Small intestine (tissue), 7 donors: ENCODE measurements around the gene PRR29. TPM values are rescaled to one million over a fixed set of nuclear protein-coding genes. Genes with fewer than 3 reads are reported as not detected.

ENCODE experiments used
- DNase-seq, 2 donors: peaks; one replicate each; pipeline versions ENCODE4 v3.0.0 to v3.0.0-alpha.2; 2013
- FAIRE-seq: peaks from 2 replicates; lab custom pipeline; 2012; peaks lifted over from hg19 to GRCh38; lab: Jason Lieb, UNC
- H3K27ac ChIP-seq, 3 donors: one replicate each; pipeline ENCODE4 v1.5.1; 2013; ENCODE audit warnings: low read length in 2 of 3, mild to moderate bottlenecking in 2 of 3, control low read depth in 1 of 3, inconsistent platforms in 1 of 3, low read depth in 1 of 3, moderate library complexity in 1 of 3
- H3K27me3 ChIP-seq, 3 donors: one replicate each; pipeline ENCODE4 v1.6.1; 2013; ENCODE audit warnings: low read length in 3 of 3, inconsistent platforms in 1 of 3; ENCODE audit not compliant: control insufficient read depth in 3 of 3, insufficient read depth in 3 of 3
- H3K36me3 ChIP-seq, 3 donors: one replicate each; pipeline ENCODE4 v1.6.1; 2013; ENCODE audit warnings: low read length in 3 of 3, inconsistent platforms in 1 of 3, low read depth in 1 of 3, mild to moderate bottlenecking in 1 of 3, moderate library complexity in 1 of 3; ENCODE audit not compliant: control insufficient read depth in 3 of 3, insufficient read depth in 2 of 3
- H3K4me1 ChIP-seq, 3 donors: one replicate each; pipeline ENCODE4 v1.6.1; 2013; ENCODE audit warnings: low read length in 2 of 3, inconsistent platforms in 1 of 3, low read depth in 1 of 3, mild to moderate bottlenecking in 1 of 3, moderate library complexity in 1 of 3; ENCODE audit not compliant: control insufficient read depth in 3 of 3, insufficient read depth in 2 of 3
- H3K4me3 ChIP-seq, 3 donors: one replicate each; pipeline ENCODE4 v1.5.1; 2013; ENCODE audit warnings: low read length in 3 of 3, control low read depth in 1 of 3, inconsistent platforms in 1 of 3, low read depth in 1 of 3, mild to moderate bottlenecking in 1 of 3, moderate library complexity in 1 of 3
- H3K9me3 ChIP-seq, 2 donors: one replicate each; pipeline ENCODE4 v1.6.1; 2013; ENCODE audit warnings: low read depth in 1 of 2, low read length in 1 of 2; ENCODE audit not compliant: control insufficient read depth in 2 of 2, insufficient read depth in 1 of 2
- WGBS, 3 donors: extraction: QIAGEN DNeasy Blood & Tissue Kit; methylation state at CpG; one replicate each; pipeline ENCODE4 v1.1.7; 2013; 5-methylcytosine and 5-hydroxymethylcytosine counted together
- polyA plus RNA-seq, 4 donors: library from polyadenylated mRNA; stranded (reverse) in 3 of 4; unstranded in 1 of 4; fragments of 200-250 nt in 3 of 4; fragments of 120-200 nt in 1 of 4; gene quantifications; one replicate each; pipeline versions ENCODE4 v1.2.1 to v1.2.3, GENCODE V29; 2013
- donor health status: healthy with polysubstance abuse.
- donor health status: control.
- donor health status: control.
- donor health status: Bipolar disorder and iron deficiency.
- donor health status: healthy.

Gene PRR29
- polyA plus RNA-seq, 4 donors: 0.16 to 1.1 TPM; not detected in 2

DNA sequence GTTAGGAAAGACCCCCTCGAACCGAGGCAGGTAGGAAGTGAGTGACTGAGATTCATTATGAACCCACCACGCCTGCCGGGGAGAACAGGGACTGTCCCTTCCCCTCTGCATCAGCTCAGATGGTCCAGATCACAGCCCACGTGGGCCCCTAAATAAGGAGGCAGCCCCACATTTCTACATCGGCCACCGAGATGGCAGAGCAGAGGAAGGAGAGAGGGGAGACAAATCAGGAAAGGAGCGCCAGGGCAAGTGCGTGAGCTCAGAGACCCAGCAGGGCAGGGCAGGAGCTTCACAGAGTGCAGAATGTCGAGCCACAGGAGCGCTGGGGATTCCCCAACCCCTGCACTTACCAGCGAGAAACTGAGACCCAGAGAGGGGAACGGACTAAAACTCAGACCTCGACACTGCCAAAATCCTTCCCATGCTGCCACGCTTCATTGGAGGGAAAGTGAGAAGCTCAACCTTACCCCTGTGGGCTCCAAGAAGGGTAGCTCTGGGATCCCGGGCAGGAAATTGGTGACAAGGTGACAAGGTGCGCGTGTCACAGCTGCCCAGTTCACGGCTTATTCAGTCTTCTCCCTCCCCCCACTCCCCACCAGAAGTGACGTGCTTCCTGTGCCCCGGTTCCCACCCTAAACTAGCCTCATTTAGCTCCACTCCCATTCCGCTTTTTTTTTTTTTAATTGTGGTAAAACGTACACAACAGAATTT lies 22.1 kb downstream of the PRR29 start, which contains the start of gene ICAM2:
ICAM2 (minus strand) TSS at position 578 of the 711 bp plus-strand sequence. CDS start 13,942 bp downstream, outside the sequence.
- WGBS, 3 donors: 18 to 19% (median 18%) methylated on average over 23 of the region's 23 CpGs
- no peak for FAIRE-seq
- Histone ChIP-seq H3K27me3 (no peaks in the 10 kb centered on the region), H3K27ac (peak within 1 kb of the TSS; percentile 39 to 92 (median 62)), H3K9me3 (no peaks in the 10 kb centered on the region), H3K4me1 (peaks cover 0 to 8% (median 3%) of the 10 kb centered on the region in 3 donors), H3K4me3 (peak within 1 kb of the TSS; percentile 6 to 39 (median 38)), H3K36me3 (no peaks in the 10 kb centered on the region)
- DNase-seq: peak; percentile 65 to 78

DNA sequence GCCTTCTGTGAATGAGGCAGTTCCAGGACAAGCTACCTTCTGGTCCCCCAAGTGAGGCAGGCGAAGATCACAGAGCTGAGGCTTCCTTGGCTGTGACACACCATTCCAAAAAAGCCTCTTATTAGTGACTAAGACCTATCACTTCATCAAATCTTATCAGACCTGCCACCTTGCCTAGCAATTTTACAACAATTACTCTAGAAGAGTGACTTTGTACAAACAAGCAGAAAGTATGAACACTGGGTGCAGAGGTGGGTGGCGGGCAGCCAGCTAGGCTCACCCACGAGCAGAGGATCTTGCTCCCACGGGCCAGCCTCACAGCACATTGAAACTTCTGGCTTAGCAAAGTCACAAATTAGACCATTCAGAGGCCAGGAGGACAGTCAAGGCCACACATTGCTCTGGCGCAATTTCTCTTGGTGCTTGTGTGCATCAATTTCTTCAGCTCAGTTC lies 24.5 kb downstream of the PRR29 start:
- no peak for FAIRE-seq
- 70 to 86% (median 84%) methylated on average over 5 of the region's 5 CpGs for WGBS, 3 donors

DNA sequence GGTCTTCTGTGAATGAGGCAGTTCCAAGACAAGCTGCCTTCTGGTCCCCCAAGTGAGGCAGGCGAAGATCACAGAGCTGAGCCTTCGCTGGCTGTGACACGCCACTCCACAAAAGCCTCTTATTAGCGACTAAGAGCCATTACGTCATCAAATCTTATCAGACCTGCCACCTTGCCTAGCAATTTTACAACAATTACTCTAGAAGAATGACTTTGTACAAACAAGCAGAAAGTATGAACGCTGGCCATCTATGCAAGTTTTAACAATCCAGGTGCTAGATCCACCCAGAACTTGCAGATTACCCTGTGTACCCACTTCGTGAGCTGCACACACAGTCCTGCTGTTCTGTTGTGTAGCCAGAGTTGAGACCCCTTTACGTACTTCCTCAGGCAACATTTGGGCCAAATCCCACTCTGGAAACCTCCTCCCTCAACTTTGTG lies 26.1 kb downstream of the PRR29 start:
- Histone ChIP-seq H3K4me3 (no peak overlapping the region), H3K4me1 (peaks cover 0 to 11% (median 5%) of the 10 kb centered on the region in 3 donors), H3K36me3 (no peaks in the 10 kb centered on the region), H3K27me3 (no peaks in the 10 kb centered on the region), H3K27ac (peak overlapping the region in 2 of 3 donors; percentile 51 to 56), H3K9me3 (no peaks in the 10 kb centered on the region)
- 19 to 58% (median 42%) methylated on average over 8 of the region's 8 CpGs for WGBS, 3 donors
- DNase-seq (peak; percentile 30 to 68), FAIRE-seq (no peak)

More for the DNA sequence above, 24.5 kb downstream of the PRR29 start:
- peaks cover 0 to 11% (median 5%) of the 10 kb centered on the region in 3 donors for H3K4me1 ChIP-seq
- H3K27ac ChIP-seq: peak overlapping the region in 1 of 3 donors; percentile 34
- no peak for DNase-seq
- no peak overlapping the region for H3K4me3 ChIP-seq
- H3K36me3 ChIP-seq: no peaks in the 10 kb centered on the region
- H3K27me3 ChIP-seq: no peaks in the 10 kb centered on the region
- no peaks in the 10 kb centered on the region for H3K9me3 ChIP-seq

DNA sequence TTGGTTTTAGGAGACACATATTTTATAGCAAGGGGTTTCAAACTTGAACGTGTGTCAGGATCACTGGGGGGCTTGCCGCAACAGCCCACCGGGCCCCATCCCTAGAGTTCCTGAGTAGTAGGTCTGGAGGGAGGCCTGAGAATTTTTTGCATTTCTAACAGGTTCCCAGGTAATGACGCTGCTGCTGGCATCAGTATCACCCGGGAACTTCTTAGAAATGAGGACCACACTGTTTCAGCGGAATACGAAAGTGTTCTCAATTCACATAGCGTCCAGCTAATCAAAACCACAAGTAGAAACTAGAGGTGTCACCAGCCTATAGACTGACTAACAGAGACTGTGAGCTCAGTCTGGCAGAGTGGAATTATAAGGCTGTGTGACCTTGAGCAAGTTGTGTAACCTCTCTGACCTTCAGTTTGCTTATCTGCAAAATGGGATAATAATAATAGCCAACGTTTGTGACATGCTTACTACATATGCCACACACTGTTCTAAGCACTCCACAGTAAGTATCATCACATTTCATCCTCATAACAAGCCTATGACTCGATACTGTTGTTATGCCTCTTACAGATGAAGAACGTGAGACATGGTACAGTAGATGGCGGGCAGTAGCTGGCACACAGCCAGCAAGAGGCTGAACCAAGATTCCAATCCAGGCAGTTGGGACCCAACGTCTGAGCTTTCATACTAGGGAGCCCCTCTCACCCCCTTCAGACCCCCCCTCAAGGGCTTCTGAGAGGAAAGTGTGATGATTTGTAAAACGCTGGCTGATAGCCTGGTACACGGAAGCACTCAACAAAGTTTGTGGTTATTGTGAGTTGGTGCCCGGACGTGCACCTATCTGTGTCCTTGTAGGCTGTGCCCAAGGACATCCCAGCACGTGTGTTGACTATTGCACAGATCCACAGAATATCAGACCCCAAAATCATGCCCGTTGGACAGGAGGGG lies 26.9 kb downstream of the PRR29 start:
- Histone ChIP-seq H3K9me3 (no peaks in the 10 kb centered on the region), H3K27ac (peak overlapping the region in 2 of 3 donors; percentile 56 to 78), H3K4me1 (peaks cover 0 to 11% (median 5%) of the 10 kb centered on the region in 3 donors), H3K36me3 (no peaks in the 10 kb centered on the region), H3K4me3 (no peak overlapping the region), H3K27me3 (no peaks in the 10 kb centered on the region)
- DNase-seq: peak in 1 of 2 donors; percentile 39
- WGBS, 3 donors: 46 to 58% (median 51%) methylated on average over 19 of the region's 19 CpGs
- FAIRE-seq: no peak

DNA sequence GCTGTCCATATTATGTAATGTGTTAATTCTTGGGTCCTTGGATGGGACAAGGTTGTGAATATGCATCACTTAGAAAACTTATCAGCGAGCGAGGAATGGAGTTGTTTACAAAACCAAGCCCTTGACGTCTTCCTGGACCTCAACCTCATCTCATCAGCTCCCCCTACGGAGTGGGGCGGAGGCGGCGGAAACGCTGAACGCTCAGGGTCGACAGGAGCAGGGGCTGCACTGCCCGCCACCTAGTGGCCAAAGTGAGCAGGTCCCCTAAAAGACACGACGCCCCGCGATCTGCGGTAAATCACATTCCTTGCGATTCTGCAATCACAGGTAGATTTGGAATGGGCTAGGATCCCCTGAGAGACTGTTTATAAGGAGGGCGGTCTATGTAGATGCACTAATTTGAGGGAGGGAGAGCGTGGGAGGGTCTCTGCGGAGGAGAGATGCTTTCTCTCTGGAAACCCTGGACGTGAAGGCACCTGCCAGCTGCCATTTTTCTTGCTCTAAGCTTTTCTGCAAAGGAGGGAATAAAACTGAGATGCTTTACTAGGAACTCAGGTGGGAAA lies 27.7 kb downstream of the PRR29 start:
- H3K9me3 ChIP-seq: no peaks in the 10 kb centered on the region
- no peak overlapping the region for H3K4me3 ChIP-seq
- DNase-seq: peak; percentile 84 to 90
- H3K36me3 ChIP-seq: no peaks in the 10 kb centered on the region
- H3K27ac ChIP-seq: peak overlapping the region in 1 of 3 donors; percentile 78
- FAIRE-seq: no peak
- H3K27me3 ChIP-seq: no peaks in the 10 kb centered on the region
- 1 to 2% (median 1%) methylated on average over 21 of the region's 21 CpGs for WGBS, 3 donors
- H3K4me1 ChIP-seq: peaks cover 0 to 11% (median 5%) of the 10 kb centered on the region in 3 donors

DNA sequence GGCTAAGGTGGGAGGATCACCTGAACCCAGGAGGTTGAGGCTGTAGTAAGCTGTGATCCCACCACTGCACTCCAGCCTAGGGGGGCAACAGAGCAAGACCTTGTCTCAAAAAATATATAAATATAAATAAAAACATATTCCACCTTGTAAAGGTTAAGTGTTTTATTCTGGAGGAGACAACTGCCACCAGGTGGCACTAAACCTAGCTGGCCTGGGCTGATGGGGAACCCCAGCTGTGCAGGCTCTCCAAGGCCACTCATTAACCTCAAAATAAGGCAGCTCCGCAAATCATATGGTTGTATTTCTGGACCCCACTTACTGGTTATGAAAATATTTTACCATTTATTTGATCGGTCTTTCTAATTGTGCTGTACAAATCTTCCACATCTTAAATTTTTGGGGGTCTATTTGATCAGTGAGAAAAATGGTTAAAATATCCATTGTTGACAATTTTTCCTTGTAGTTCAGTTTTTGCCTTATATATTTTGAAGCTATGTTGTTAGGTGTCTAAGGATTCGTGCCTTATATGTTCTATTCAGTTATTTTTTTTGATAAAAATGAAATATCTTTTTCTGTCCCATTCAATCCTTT lies 30.8 kb downstream of the PRR29 start:
- H3K4me3 ChIP-seq: no peak overlapping the region
- no peaks in the 10 kb centered on the region for H3K27me3 ChIP-seq
- H3K4me1 ChIP-seq: peaks cover 0 to 11% (median 5%) of the 10 kb centered on the region in 3 donors
- no peak overlapping the region for H3K27ac ChIP-seq
- H3K36me3 ChIP-seq: no peaks in the 10 kb centered on the region
- DNase-seq (peak; percentile 72 to 78), FAIRE-seq (no peak)
- 12 to 16% (median 14%) methylated on average over 3 of the region's 3 CpGs for WGBS, 3 donors
- H3K9me3 ChIP-seq: no peaks in the 10 kb centered on the region

DNA sequence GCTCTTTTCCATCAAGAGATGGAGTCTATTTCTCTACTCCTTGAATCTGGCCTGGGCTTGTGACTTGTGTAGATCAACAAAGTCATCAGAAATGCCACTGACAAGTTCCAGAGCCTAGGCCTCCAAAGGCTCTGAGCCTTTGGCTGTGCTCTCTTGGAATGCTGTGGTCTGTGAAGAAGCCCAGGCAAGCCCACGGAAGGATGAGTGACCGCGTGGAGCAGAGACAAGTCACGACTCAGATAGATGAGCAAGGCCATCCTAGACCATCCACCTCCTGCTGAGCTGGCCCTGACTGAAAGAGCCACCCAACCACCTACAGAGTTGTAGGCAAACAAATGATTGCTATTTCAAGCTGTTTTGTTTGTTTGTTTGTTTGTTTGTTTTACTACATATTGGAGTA lies 33.9 kb downstream of the PRR29 start:
- Histone ChIP-seq H3K27ac (no peak overlapping the region), H3K9me3 (no peaks in the 10 kb centered on the region), H3K4me3 (no peak overlapping the region), H3K4me1 (no peaks in the 10 kb centered on the region), H3K27me3 (no peaks in the 10 kb centered on the region), H3K36me3 (no peaks in the 10 kb centered on the region)
- DNase-seq: no peak
- FAIRE-seq: no peak
- 86 to 98% (median 91%) methylated on average over 4 of the region's 4 CpGs for WGBS, 3 donors
